ENCODE measurements around the gene EMX2. TPM values are rescaled to one million over a fixed set of nuclear protein-coding genes. Genes with fewer than 3 reads are reported as not detected.
"Not testable (repeated sequence)": the region's sequence is repeated elsewhere in the genome, so short reads cannot be mapped to it uniquely, and the experiment has no call there.

EMX2 gene
- 0.05 and 0.81 TPM in 2 replicates for total RNA-seq (2014; rRNA removed; shearing (Covaris generic))

DNA sequence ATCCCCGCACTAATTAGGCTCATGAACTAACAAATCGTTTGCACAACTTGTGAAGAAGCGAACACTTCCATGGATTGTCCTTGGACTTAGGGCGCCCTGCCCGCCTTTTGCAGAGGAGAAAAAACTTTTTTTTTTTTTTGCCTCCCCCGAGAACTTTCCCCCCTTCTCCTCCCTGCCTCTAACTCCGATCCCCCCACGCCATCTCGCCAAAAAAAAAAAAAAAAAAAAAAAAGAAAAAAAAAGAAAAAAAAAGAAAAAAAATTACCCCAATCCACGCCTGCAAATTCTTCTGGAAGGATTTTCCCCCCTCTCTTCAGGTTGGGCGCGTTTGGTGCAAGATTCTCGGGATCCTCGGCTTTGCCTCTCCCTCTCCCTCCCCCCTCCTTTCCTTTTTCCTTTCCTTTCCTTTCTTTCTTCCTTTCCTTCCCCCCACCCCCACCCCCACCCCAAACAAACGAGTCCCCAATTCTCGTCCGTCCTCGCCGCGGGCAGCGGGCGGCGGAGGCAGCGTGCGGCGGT is at the start of gene EMX2:
Gene EMX2, plus strand, starts transcription at position 41 of the 519 bp plus-strand sequence. CDS start 522 bp downstream, outside the sequence.
- no peak for DNase-seq (ENCODE audit: low spot score)

DNA sequence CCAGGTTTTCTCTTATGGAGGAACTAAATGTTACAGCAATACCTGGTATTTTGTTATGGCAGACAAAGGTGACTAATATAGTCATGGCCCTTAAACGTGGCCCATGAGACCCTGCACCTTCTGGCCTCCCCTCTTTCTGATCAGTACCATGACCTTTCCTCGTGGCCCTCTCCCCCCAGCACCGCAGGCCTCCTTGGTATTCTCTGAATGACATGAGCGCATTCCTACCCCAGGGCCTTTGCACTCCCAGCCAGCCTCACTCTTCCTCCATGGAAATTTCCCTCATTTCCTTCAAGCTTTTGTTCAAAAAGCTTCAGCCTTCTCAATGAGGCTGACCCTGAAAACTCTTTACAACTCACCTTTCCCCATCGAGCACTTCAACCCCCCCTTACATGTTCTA is 46.5 kb upstream of the EMX2 start:
- DNase-seq (ENCODE audit: low spot score) = no peak

DNA sequence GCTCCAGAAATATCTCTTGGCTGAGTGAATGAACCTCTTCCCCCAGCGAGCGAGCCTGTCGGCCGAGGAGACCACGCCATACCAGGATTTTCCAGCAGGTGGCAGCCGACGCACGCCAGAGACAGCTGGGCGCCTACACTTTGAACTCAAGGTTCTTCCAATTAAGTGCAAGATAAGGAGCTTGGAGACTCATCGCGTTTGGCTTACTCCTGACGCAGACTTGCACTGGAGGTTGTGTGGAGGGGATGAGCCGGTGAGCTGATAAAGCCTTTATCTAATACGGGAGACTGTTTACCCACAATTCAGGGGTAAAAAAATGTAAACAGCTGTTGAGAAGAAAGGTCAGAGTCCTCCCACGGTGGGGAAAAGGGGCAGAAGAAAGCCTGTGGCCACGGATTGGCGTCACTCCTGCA is 45.9 kb upstream of the EMX2 start:
- DNase-seq (ENCODE audit: low spot score) = peak; percentile 76

DNA sequence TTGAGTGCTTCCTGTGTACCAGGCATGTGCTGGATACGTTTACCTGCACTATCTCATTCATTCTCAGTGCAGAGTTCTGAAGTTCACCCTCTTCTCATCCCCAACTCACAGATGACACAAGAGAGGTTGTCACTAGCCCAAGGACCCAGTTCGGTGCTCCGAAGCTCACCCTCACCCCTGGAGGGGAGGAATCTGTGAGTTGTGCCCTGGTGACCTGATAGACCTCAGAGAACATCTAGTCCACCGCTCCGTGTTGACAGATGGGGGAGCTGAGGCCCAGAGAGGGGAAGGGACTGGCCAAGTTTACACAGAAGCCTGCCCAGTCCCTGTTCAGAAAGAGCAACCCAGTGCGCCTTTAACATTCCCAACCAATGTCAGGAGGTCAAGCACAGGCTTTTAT is 44.8 kb upstream of the EMX2 start:
- no peak for DNase-seq (ENCODE audit: low spot score)

- DNase-seq (ENCODE audit: low spot score) = no peak
Measured at GRCh38 chr10:117499248-117500105, 43.1 kb upstream of the EMX2 start.

- no peak for DNase-seq (ENCODE audit: low spot score)
Measured at GRCh38 chr10:117500456-117500855, 42.1 kb upstream of the EMX2 start.

- DNase-seq (ENCODE audit: low spot score) = no peak
Measured at GRCh38 chr10:117501460-117502035, 41.0 kb upstream of the EMX2 start.

DNA sequence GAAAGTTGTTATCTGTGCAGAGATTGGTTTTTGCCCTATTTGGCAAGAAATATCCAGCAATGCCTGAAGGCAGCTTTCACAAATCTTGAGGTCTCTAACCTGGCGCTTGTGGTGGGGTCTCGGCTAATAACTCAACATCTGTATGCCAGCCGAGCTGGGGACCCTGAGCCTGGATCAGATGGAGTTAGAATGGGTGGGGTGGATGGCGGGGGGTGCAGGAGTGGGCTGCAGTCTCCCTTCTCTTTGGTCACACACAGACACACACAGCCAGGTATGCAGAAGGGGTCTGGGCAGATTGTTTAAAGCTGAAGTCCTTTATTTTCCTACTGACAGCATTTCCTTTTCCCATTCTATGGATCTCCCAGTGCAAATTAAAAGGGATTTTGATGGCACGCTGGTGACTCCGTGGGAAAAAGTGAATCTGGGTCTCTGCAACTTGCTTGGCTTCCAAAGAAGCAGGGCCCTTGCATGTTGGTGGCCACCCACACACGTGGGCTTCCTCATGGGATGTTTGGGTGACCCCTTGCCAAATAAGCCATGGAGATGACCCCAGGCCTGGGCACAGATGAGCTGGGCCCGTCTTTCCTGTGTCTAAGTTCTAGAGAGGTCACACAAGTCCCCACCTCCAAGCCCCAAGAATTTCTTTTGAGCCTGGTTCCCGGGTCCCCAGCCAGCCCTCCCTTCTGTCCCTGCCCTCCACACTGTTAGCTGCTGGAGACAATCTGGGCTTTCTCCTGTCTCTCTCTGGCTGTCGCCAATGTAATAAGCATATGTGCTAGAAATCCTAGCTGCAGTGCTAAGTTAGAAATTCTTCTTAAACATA is 39.9 kb upstream of the EMX2 start:
- DNase-seq (ENCODE audit: low spot score) = no peak

GRCh38 chr10:117503244-117504205 is 39.0 kb upstream of the EMX2 start:
- DNase-seq (ENCODE audit: low spot score) = no peak

DNA sequence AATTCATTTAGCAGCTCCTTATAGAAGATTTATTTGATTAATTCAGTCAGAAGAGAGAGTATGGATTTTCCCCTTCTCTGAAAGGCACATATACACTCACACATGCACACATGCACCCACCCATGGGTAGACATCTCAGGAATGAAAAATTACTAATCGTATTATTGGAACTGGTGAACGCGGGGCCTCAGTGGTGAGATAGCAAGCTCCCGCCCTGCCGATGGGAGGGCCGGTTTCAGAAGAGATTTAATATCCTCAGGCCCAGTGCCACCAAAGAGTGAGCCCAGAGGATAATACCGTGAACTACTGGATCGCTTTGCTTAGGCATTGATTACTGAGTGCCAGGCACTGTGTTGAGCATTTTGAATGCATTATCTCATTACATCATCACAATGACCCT is 38.0 kb upstream of the EMX2 start:
- no peak for DNase-seq (ENCODE audit: low spot score)

GRCh38 chr10:117507081-117507480 is 35.5 kb upstream of the EMX2 start:
- not testable (repeated sequence) for DNase-seq (ENCODE audit: low spot score)

GRCh38 chr10:117509573-117509972 is 33.0 kb upstream of the EMX2 start:
- DNase-seq (ENCODE audit: low spot score) = no peak

DNA sequence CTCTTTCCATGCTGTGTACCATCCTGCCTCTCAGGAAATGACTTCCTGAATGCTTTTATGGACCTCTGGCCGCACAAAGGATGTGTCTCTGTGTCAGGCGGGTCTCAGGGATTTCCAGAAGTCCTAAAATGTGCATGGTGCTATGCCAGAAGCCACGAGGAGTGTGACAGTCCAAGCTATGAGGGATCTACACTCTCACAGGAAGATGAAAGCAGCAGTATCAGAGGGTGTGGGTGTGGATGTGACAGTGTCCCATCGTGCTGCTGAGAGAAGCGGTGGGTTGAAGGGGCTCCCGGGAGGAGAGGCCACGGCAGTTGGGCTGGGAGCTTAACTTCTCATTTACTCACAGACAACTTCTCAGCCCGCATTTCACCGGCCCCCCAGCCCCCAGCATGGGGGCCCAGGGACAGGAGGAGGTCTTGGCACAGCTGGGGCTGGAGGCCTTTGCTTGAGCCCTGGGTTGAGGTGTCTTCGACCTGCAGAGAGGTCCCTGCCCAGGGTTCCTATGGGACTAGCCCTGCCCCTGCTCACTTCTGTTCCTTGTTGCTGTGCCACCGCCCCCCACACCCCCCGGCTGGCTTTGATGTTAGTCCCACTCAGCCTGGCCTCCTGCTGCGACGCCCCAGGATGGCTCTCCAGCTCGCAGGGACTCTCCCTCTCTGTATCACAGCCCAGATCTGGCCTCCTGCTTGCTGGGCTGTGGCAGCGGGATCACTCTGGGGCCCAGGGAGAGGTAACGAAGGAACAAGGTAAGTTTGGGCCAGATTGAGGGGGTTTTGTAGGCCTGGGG is 30.8 kb upstream of the EMX2 start:
- no peak for DNase-seq (ENCODE audit: low spot score)

GRCh38 chr10:117514971-117515370 is 27.6 kb upstream of the EMX2 start:
- DNase-seq (ENCODE audit: low spot score) = no peak

- no peak for DNase-seq (ENCODE audit: low spot score)
Measured at GRCh38 chr10:117516681-117517080, 25.9 kb upstream of the EMX2 start.

DNA sequence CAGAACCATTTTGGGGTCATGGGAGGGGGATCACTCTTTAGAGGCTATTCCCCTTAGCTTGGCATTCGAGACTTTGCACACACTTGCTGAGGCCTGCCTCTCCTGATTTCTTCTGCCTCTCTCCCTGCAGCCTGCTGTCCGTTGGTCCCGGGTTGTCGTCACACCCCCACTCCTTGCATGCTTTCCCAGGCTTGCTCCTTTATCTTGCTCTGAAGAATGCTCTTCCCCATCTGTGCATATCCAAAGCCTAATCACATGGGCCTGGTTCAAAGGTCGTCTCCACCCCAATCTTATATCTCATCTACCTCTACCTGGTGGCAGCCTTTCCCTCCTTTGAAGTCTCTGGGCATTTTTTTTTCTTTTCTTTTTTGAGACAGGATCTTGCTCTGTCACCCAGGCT is 24.3 kb upstream of the EMX2 start:
- no peak for DNase-seq (ENCODE audit: low spot score)

GRCh38 chr10:117519286-117519685 is 23.3 kb upstream of the EMX2 start:
- DNase-seq (ENCODE audit: low spot score) = no peak

DNA sequence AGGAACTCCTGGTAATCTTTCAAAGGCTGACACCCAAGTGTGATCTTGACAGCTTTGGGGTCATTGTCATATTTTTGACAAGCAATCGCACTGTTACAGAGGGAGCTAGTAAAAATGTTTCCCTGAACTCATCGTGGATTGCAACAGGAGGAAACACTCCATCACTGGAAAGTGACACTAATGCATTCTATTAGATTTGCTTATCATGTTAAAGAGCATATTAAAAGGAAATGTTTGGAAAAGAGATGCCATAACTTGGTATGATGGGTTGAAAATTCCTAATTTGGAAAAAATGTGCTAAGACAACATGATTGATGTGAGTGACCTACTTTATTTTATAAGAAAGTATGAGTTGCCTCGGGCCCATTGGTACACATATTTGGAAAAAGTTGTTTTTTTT is 22.7 kb upstream of the EMX2 start:
- no peak for DNase-seq (ENCODE audit: low spot score)

- DNase-seq (ENCODE audit: low spot score) = no peak
Measured at GRCh38 chr10:117530791-117531190, 11.8 kb upstream of the EMX2 start.

- DNase-seq (ENCODE audit: low spot score) = no peak
Measured at GRCh38 chr10:117531371-117532002, 11.1 kb upstream of the EMX2 start.

Data from A172 (cell line).